H9 (cell line): Measurements from ENCODE around the gene FSIP1. TPM values are rescaled to one million over a fixed set of nuclear protein-coding genes. Genes with fewer than 3 reads are reported as not detected.

Experiments used
- DNase-seq: peaks from one replicate; pipeline ENCODE4 v3.0.0-alpha.2; 2017
- H2AFZ ChIP-seq: one replicate; pipeline ENCODE4 v1.6.1; 2013; ENCODE audit warnings: mild to moderate bottlenecking, low read length, control low read depth, moderate library complexity
- H2AK5ac ChIP-seq: 2 replicates; pipeline ENCODE4 v1.6.1; 2013; ENCODE audit warnings: low read length, control low read depth, mixed read lengths; ENCODE audit not compliant: insufficient read length
- H2BK120ac ChIP-seq: one replicate; pipeline ENCODE4 v1.6.1; 2013; ENCODE audit warnings: low read depth, mild to moderate bottlenecking, low read length, control low read depth, inconsistent platforms; ENCODE audit not compliant: poor library complexity, severe bottlenecking
- H2BK12ac ChIP-seq: 2 replicates; pipeline ENCODE4 v1.6.1; 2013; ENCODE audit warnings: low read length, control low read depth, mixed read lengths, low read depth; ENCODE audit not compliant: insufficient read length
- H2BK15ac ChIP-seq: 2 replicates; pipeline ENCODE4 v1.6.1; 2013; ENCODE audit warnings: low read depth, low read length, control low read depth
- H2BK20ac ChIP-seq: one replicate; pipeline ENCODE4 v1.6.1; 2013; ENCODE audit warnings: low read depth, mild to moderate bottlenecking, low read length, control low read depth, inconsistent platforms; ENCODE audit not compliant: poor library complexity, severe bottlenecking
- H2BK5ac ChIP-seq: 2 replicates; pipeline ENCODE4 v1.6.1; 2013; ENCODE audit warnings: low read length, control low read depth, mixed read lengths; ENCODE audit not compliant: insufficient read length
- H3K14ac ChIP-seq: 2 replicates; pipeline ENCODE4 v1.6.1; 2013; ENCODE audit warnings: low read length, control low read depth; ENCODE audit not compliant: insufficient read depth
- H3K18ac ChIP-seq: 2 replicates; pipeline ENCODE4 v1.6.1; 2013; ENCODE audit warnings: low read depth, mild to moderate bottlenecking, mixed read lengths, low read length, control low read depth; ENCODE audit not compliant: insufficient read length
- H3K23ac ChIP-seq: 2 replicates; pipeline ENCODE4 v1.6.1; 2013; ENCODE audit warnings: low read length, control low read depth, mixed read lengths, low read depth; ENCODE audit not compliant: insufficient read length
- H3K23me2 ChIP-seq: 2 replicates; pipeline ENCODE4 v1.6.1; 2013; ENCODE audit warnings: low read depth, mild to moderate bottlenecking, mixed read lengths, low read length, control low read depth; ENCODE audit not compliant: insufficient read length, poor library complexity, severe bottlenecking
- H3K27ac ChIP-seq: 2 replicates; pipeline ENCODE4 v1.5.1; 2013; ENCODE audit warnings: low read length, control low read depth, mixed read lengths, low read depth; ENCODE audit not compliant: insufficient read length
- H3K27me3 ChIP-seq: 2 replicates; pipeline ENCODE4 v1.6.1; 2013; ENCODE audit warnings: low read length, control low read depth, inconsistent platforms; ENCODE audit not compliant: insufficient read depth
- H3K4ac ChIP-seq: 2 replicates; pipeline ENCODE4 v1.6.1; 2013; ENCODE audit warnings: low read depth, mild to moderate bottlenecking, control low read depth, inconsistent platforms, low read length, moderate library complexity
- H3K4me1 ChIP-seq: 2 replicates; pipeline ENCODE4 v1.6.1; 2013; ENCODE audit warnings: low read length, control low read depth, inconsistent platforms; ENCODE audit not compliant: insufficient read depth
- H3K4me2 ChIP-seq: 2 replicates; pipeline ENCODE4 v1.6.1; 2013; ENCODE audit warnings: low read length, control low read depth, mixed read lengths; ENCODE audit not compliant: insufficient read length, insufficient read depth
- H3K56ac ChIP-seq: 2 replicates; pipeline ENCODE4 v1.6.1; 2013; ENCODE audit warnings: low read depth, mild to moderate bottlenecking, mixed read lengths, low read length, control low read depth; ENCODE audit not compliant: insufficient read length
- H3K79me1 ChIP-seq: 2 replicates; pipeline ENCODE4 v1.6.1; 2013; ENCODE audit warnings: low read depth, mild to moderate bottlenecking, moderate library complexity, low read length, control low read depth, inconsistent platforms; ENCODE audit not compliant: insufficient read depth, poor library complexity, severe bottlenecking
- H3K79me2 ChIP-seq: 2 replicates; pipeline ENCODE4 v1.6.1; 2013; ENCODE audit warnings: low read length, control low read depth, inconsistent platforms; ENCODE audit not compliant: insufficient read depth
- H3K9ac ChIP-seq: 2 replicates; pipeline ENCODE4 v1.6.1; 2013; ENCODE audit warnings: low read length, control low read depth, mixed read lengths; ENCODE audit not compliant: insufficient read length; ENCODE audit errors: extremely low read depth
- H3K9me3 ChIP-seq: one replicate; pipeline ENCODE4 v1.6.1; 2013; ENCODE audit warnings: low read depth, low read length, inconsistent platforms; ENCODE audit not compliant: control insufficient read depth
- H3T11ph ChIP-seq: one replicate; pipeline ENCODE4 v1.6.1; 2013; ENCODE audit warnings: mild to moderate bottlenecking, low read length, control low read depth, inconsistent platforms
- H4K20me1 ChIP-seq: one replicate; pipeline ENCODE4 v1.6.1; 2013; ENCODE audit not compliant: control insufficient read depth, insufficient read length, insufficient read depth
- H4K5ac ChIP-seq: 2 replicates; pipeline ENCODE4 v1.6.1; 2013; ENCODE audit warnings: low read depth, mild to moderate bottlenecking, mixed read lengths, low read length, control low read depth; ENCODE audit not compliant: insufficient read length
- H4K8ac ChIP-seq: replicated peaks from 2 replicates; pipeline ENCODE4 v1.6.1; 2013; ENCODE audit warnings: low read length, control low read depth, mixed read lengths, low read depth; ENCODE audit not compliant: insufficient read length
- H4K91ac ChIP-seq: 2 replicates; pipeline ENCODE4 v1.6.1; 2013; ENCODE audit warnings: low read depth, mild to moderate bottlenecking, moderate library complexity, mixed read lengths, low read length, control low read depth; ENCODE audit not compliant: insufficient read length
- H3K27ac Mint-ChIP-seq, 3 experiments: 2 replicates in 2 of 3; 3 replicates in 1 of 3; pipeline ENCODE4 v1.8.0; 2020 to 2021; ENCODE audit warnings: mixed read lengths in 3 of 3, mild to moderate bottlenecking in 1 of 3, moderate library complexity in 1 of 3
- H3K27me3 Mint-ChIP-seq: 2 replicates; pipeline ENCODE4 v1.8.0; 2021; ENCODE audit warnings: low read depth, mild to moderate bottlenecking, moderate library complexity, mixed read lengths
- H3K36me3 Mint-ChIP-seq, 3 experiments: 2 replicates in 2 of 3; 3 replicates in 1 of 3; pipeline ENCODE4 v1.8.0; 2020 to 2021; ENCODE audit warnings: low read depth in 3 of 3, mixed read lengths in 3 of 3; ENCODE audit not compliant: insufficient read depth in 1 of 3
- H3K4me1 Mint-ChIP-seq, 2 experiments: 2 replicates each; pipeline ENCODE4 v1.8.0; 2020; ENCODE audit warnings: mixed read lengths in 2 of 2
- H3K4me3 Mint-ChIP-seq, 2 experiments: 2 replicates in 1 of 2; 3 replicates in 1 of 2; pipeline ENCODE4 v1.8.0; 2020 to 2021; ENCODE audit warnings: mild to moderate bottlenecking in 2 of 2, mixed read lengths in 2 of 2, moderate library complexity in 1 of 2
- H3K9me3 Mint-ChIP-seq, 2 experiments: 2 replicates in 1 of 2; 3 replicates in 1 of 2; pipeline ENCODE4 v1.8.0; 2020; ENCODE audit warnings: mild to moderate bottlenecking in 2 of 2, mixed read lengths in 2 of 2, moderate library complexity in 1 of 2
- CTCF ChIP-seq: fragments of 200-600 bp; sonication (generic); conservative IDR thresholded peaks from 3 replicates; pipeline ENCODE4 v1.8.0; 2021; ENCODE audit warnings: antibody characterized with exemption, mild to moderate bottlenecking
- WGBS: extraction: QIAGEN DNeasy Blood & Tissue Kit; methylation state at CpG from one replicate; pipeline ENCODE4 v1.1.7; 2013; ENCODE audit warnings: missing lambda C conversion rate, low lambda C conversion rate, mixed read lengths; ENCODE audit not compliant: insufficient read length; ENCODE audit errors: extremely low coverage; 5-methylcytosine and 5-hydroxymethylcytosine counted together
- total RNA-seq: library from RNA; stranded (reverse); gene quantifications from 2 replicates; pipeline ENCODE4 v1.2.1, GENCODE V29; 2021

Gene FSIP1
- total RNA-seq, 1 experiment from 2014 or later: 0.96 TPM

- Histone ChIP-seq H2BK15ac (no peak overlapping the region), H3K9ac (no peak overlapping the region), H4K8ac (no peak overlapping the region), H3K23me2 (no peaks in the 10 kb centered on the region), H3K79me1 (no peaks in the 10 kb centered on the region), H3T11ph (no peak overlapping the region), H2BK20ac (no peak overlapping the region), H4K91ac (no peak overlapping the region), H3K9me3 (no peaks in the 10 kb centered on the region), H3K4me1 (no peaks in the 10 kb centered on the region), H3K4ac (no peak overlapping the region), H3K4me2 (no peak overlapping the region), H2BK5ac (no peak overlapping the region), H4K20me1 (no peaks in the 10 kb centered on the region), H4K5ac (no peak overlapping the region), H3K27me3 (no peaks in the 10 kb centered on the region), H2BK120ac (no peak overlapping the region), H3K14ac (no peak overlapping the region), H3K56ac (no peak overlapping the region), H2AFZ (no peak overlapping the region), H3K79me2 (no peaks in the 10 kb centered on the region), H3K18ac (no peak overlapping the region), H3K27ac (no peak overlapping the region), H2BK12ac (no peak overlapping the region), H3K23ac (no peak overlapping the region), H2AK5ac (no peak overlapping the region)
- no peak for DNase-seq
- no peak overlapping the region for H3K27ac Mint-ChIP-seq
- WGBS: no CpG with 5 or more reads among the region's 11 CpGs
- peaks cover 53 to 93% (median 93%) of the 10 kb centered on the region in 3 experiments; a peak in 6 of 7 replicates for H3K36me3 Mint-ChIP-seq
- no peaks in the 10 kb centered on the region for H3K27me3 Mint-ChIP-seq
- no peak overlapping the region for H3K4me3 Mint-ChIP-seq
- TF ChIP-seq CTCF: no peak
- H3K9me3 Mint-ChIP-seq: no peaks in the 10 kb centered on the region
- peaks cover 2 to 4% of the 10 kb centered on the region in 2 experiments for H3K4me1 Mint-ChIP-seq
These were observed 191.3 kb downstream of the FSIP1 start for GRCh38 chr15:39591141-39591895.
